ENCODE data around the gene C11orf71.

DNA sequence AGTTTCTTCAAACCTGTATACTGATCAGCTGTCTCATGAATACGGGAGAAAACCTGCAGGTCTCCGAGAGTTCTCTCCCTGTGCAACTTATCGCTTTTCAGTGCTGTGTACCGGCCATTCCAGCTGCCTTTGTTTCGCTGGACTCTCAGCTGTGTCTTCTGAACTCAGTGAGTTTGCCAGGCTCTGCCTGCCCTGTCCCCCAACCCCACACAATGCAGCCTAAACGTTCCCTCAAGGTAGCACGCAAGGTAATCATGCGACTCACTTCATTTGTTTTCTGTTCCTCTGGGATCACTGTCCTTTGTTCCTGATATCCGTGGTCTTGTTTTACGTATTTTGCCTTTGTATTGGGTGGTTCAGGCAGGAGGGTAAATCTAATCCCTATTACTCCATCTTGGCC lies 13.6 kb upstream of the C11orf71 start:
- TF ChIP-seq, protein P1, sequence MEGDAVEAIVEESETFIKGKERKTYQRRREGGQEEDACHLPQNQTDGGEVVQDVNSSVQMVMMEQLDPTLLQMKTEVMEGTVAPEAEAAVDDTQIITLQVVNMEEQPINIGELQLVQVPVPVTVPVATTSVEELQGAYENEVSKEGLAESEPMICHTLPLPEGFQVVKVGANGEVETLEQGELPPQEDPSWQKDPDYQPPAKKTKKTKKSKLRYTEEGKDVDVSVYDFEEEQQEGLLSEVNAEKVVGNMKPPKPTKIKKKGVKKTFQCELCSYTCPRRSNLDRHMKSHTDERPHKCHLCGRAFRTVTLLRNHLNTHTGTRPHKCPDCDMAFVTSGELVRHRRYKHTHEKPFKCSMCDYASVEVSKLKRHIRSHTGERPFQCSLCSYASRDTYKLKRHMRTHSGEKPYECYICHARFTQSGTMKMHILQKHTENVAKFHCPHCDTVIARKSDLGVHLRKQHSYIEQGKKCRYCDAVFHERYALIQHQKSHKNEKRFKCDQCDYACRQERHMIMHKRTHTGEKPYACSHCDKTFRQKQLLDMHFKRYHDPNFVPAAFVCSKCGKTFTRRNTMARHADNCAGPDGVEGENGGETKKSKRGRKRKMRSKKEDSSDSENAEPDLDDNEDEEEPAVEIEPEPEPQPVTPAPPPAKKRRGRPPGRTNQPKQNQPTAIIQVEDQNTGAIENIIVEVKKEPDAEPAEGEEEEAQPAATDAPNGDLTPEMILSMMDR (conservative IDR thresholded peaks at IDR 0.05) = no peak
- no peak for TF ChIP-seq EZH2 (IDR thresholded peaks at IDR 0.05; ENCODE audit: low read depth)
